ENCODE data around the gene DNMBP. TPM values are rescaled to one million over a fixed set of nuclear protein-coding genes. Genes with fewer than 3 reads are reported as not detected.

The DNMBP gene
- total and polyA plus RNA-seq, 2 experiments from 2014 or later = 13.4 to 31.2 TPM

DNA sequence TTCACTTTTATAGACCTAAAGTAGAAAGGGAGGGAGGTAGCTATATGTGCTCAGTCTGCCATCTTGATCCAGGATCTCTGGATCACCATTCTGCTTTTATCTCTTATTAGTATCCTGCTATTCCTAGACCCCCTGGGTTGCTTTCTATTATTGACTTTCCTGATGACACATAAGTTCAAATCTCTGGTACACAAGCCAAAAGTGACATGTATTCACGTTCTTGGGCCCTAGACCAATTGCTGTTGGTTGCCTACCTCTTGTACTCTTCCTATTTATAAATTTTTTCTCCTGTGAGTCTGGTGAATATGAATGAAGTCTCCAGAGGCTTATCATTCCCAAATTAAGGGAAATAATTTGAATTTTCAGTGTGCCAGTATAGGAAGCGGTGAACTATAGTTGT is 56.9 kb downstream of the DNMBP start:
- H3K4me3 Mint-ChIP-seq = no peak overlapping the region
- no peak for DNase-seq (ENCODE audit: low spot score)

More for the DNA sequence above, 56.9 kb downstream of the DNMBP start:
- H3K9me2 ChIP-seq (ENCODE audit: insufficient read depth) = no peaks in the 10 kb centered on the region
- Mint-ChIP-seq H3K9me3 (peaks cover 25% of the 10 kb centered on the region), H3K4me1 (no peaks in the 10 kb centered on the region), H3K36me3 (ENCODE audit: low read depth) (peaks cover 48% of the 10 kb centered on the region), H3K27me3 (ENCODE audit: insufficient read depth, low read depth, poor library complexity) (no peaks in the 10 kb centered on the region), H3K27ac (no peak overlapping the region)
- H3K79me2 ChIP-seq (replicated peaks; ENCODE audit: insufficient read depth) = no peaks in the 10 kb centered on the region
- no peak for ATAC-seq
- no peak overlapping the region for H2AFZ ChIP-seq
- TF ChIP-seq EZH2 (IDR thresholded peaks at IDR 0.05; ENCODE audit: low read depth, unreplicated experiment) = no peak
- TF ChIP-seq STAT1 (IDR thresholded peaks at IDR 0.05; ENCODE audit: unreplicated experiment) = no peak
- no peak for TF ChIP-seq POLR2AphosphoS5 (IDR thresholded peaks at IDR 0.05; ENCODE audit: low read depth)
- no peak for TF ChIP-seq ZNF114 (CRISPR knock-in tag; IDR thresholded peaks at IDR 0.05)
- TF ChIP-seq JUNB (IDR thresholded peaks at IDR 0.05; ENCODE audit: unreplicated experiment) = no peak
- no peak for TF ChIP-seq NANOG (IDR thresholded peaks at IDR 0.05; ENCODE audit: borderline replicate concordance)
- no peak for TF ChIP-seq EZH2phosphoT487 (IDR thresholded peaks at IDR 0.05; ENCODE audit: unreplicated experiment)
- TF ChIP-seq, protein P1, sequence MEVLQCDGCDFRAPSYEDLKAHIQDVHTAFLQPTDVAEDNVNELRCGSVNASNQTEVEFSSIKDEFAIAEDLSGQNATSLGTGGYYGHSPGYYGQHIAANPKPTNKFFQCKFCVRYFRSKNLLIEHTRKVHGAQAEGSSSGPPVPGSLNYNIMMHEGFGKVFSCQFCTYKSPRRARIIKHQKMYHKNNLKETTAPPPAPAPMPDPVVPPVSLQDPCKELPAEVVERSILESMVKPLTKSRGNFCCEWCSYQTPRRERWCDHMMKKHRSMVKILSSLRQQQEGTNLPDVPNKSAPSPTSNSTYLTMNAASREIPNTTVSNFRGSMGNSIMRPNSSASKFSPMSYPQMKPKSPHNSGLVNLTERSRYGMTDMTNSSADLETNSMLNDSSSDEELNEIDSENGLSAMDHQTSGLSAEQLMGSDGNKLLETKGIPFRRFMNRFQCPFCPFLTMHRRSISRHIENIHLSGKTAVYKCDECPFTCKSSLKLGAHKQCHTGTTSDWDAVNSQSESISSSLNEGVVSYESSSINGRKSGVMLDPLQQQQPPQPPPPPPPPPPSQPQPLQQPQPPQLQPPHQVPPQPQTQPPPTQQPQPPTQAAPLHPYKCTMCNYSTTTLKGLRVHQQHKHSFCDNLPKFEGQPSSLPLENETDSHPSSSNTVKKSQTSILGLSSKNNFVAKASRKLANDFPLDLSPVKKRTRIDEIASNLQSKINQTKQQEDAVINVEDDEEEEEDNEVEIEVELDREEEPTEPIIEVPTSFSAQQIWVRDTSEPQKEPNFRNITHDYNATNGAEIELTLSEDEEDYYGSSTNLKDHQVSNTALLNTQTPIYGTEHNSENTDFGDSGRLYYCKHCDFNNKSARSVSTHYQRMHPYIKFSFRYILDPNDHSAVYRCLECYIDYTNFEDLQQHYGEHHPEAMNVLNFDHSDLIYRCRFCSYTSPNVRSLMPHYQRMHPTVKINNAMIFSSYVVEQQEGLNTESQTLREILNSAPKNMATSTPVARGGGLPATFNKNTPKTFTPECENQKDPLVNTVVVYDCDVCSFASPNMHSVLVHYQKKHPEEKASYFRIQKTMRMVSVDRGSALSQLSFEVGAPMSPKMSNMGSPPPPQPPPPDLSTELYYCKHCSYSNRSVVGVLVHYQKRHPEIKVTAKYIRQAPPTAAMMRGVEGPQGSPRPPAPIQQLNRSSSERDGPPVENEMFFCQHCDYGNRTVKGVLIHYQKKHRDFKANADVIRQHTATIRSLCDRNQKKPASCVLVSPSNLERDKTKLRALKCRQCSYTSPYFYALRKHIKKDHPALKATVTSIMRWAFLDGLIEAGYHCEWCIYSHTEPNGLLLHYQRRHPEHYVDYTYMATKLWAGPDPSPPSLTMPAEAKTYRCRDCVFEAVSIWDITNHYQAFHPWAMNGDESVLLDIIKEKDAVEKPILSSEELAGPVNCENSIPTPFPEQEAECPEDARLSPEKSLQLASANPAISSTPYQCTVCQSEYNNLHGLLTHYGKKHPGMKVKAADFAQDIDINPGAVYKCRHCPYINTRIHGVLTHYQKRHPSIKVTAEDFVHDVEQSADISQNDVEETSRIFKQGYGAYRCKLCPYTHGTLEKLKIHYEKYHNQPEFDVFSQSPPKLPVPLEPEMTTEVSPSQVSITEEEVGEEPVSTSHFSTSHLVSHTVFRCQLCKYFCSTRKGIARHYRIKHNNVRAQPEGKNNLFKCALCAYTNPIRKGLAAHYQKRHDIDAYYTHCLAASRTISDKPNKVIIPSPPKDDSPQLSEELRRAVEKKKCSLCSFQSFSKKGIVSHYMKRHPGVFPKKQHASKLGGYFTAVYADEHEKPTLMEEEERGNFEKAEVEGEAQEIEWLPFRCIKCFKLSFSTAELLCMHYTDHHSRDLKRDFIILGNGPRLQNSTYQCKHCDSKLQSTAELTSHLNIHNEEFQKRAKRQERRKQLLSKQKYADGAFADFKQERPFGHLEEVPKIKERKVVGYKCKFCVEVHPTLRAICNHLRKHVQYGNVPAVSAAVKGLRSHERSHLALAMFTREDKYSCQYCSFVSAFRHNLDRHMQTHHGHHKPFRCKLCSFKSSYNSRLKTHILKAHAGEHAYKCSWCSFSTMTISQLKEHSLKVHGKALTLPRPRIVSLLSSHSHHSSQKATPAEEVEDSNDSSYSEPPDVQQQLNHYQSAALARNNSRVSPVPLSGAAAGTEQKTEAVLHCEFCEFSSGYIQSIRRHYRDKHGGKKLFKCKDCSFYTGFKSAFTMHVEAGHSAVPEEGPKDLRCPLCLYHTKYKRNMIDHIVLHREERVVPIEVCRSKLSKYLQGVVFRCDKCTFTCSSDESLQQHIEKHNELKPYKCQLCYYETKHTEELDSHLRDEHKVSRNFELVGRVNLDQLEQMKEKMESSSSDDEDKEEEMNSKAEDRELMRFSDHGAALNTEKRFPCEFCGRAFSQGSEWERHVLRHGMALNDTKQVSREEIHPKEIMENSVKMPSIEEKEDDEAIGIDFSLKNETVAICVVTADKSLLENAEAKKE (CRISPR knock-in tag; IDR thresholded peaks at IDR 0.05) = no peak
- TF ChIP-seq, protein P2, sequence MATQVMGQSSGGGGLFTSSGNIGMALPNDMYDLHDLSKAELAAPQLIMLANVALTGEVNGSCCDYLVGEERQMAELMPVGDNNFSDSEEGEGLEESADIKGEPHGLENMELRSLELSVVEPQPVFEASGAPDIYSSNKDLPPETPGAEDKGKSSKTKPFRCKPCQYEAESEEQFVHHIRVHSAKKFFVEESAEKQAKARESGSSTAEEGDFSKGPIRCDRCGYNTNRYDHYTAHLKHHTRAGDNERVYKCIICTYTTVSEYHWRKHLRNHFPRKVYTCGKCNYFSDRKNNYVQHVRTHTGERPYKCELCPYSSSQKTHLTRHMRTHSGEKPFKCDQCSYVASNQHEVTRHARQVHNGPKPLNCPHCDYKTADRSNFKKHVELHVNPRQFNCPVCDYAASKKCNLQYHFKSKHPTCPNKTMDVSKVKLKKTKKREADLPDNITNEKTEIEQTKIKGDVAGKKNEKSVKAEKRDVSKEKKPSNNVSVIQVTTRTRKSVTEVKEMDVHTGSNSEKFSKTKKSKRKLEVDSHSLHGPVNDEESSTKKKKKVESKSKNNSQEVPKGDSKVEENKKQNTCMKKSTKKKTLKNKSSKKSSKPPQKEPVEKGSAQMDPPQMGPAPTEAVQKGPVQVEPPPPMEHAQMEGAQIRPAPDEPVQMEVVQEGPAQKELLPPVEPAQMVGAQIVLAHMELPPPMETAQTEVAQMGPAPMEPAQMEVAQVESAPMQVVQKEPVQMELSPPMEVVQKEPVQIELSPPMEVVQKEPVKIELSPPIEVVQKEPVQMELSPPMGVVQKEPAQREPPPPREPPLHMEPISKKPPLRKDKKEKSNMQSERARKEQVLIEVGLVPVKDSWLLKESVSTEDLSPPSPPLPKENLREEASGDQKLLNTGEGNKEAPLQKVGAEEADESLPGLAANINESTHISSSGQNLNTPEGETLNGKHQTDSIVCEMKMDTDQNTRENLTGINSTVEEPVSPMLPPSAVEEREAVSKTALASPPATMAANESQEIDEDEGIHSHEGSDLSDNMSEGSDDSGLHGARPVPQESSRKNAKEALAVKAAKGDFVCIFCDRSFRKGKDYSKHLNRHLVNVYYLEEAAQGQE (IDR thresholded peaks at IDR 0.05; ENCODE audit: unreplicated experiment) = no peak
- TF ChIP-seq, protein P3, sequence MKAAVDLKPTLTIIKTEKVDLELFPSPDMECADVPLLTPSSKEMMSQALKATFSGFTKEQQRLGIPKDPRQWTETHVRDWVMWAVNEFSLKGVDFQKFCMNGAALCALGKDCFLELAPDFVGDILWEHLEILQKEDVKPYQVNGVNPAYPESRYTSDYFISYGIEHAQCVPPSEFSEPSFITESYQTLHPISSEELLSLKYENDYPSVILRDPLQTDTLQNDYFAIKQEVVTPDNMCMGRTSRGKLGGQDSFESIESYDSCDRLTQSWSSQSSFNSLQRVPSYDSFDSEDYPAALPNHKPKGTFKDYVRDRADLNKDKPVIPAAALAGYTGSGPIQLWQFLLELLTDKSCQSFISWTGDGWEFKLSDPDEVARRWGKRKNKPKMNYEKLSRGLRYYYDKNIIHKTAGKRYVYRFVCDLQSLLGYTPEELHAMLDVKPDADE (IDR thresholded peaks at IDR 0.05) = no peak
- no peak for TF ChIP-seq CREB1 (CRISPR knock-in tag; IDR thresholded peaks at IDR 0.05; ENCODE audit: low read depth)
- TF ChIP-seq ZNF331 (CRISPR knock-in tag; IDR thresholded peaks at IDR 0.05; ENCODE audit: low read depth) = no peak
- TF ChIP-seq, protein P4, sequence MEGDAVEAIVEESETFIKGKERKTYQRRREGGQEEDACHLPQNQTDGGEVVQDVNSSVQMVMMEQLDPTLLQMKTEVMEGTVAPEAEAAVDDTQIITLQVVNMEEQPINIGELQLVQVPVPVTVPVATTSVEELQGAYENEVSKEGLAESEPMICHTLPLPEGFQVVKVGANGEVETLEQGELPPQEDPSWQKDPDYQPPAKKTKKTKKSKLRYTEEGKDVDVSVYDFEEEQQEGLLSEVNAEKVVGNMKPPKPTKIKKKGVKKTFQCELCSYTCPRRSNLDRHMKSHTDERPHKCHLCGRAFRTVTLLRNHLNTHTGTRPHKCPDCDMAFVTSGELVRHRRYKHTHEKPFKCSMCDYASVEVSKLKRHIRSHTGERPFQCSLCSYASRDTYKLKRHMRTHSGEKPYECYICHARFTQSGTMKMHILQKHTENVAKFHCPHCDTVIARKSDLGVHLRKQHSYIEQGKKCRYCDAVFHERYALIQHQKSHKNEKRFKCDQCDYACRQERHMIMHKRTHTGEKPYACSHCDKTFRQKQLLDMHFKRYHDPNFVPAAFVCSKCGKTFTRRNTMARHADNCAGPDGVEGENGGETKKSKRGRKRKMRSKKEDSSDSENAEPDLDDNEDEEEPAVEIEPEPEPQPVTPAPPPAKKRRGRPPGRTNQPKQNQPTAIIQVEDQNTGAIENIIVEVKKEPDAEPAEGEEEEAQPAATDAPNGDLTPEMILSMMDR (conservative IDR thresholded peaks at IDR 0.05; ENCODE audit: low read depth in 2 of 2) = no peak
- H3K4me3 ChIP-seq = no peak overlapping the region
- H4K20me1 ChIP-seq (replicated peaks; ENCODE audit: insufficient read depth) = no peaks in the 10 kb centered on the region
- H3K27me3 ChIP-seq (ENCODE audit: insufficient read depth) = no peaks in the 10 kb centered on the region
- no peaks in the 10 kb centered on the region for H3K4me1 ChIP-seq (ENCODE audit: insufficient read depth)
- H3K4me2 ChIP-seq = no peak overlapping the region
- no peaks in the 10 kb centered on the region for H3K36me3 ChIP-seq (ENCODE audit: insufficient read depth)
- no peak overlapping the region for H3K27ac ChIP-seq (ENCODE audit: low read depth)
- H3F3A ChIP-seq (replicated peaks; ENCODE audit: low read depth) = no peaks in the 10 kb centered on the region

Measured in GM23338 (cell line).